GM23338 (cell line): Measurements from ENCODE around the gene TSPAN5.

ENCODE experiments used
- EZH2 ChIP-seq: fragments of 200-600 bp; sonication (generic); IDR thresholded peaks from one replicate; pipeline ENCODE4 v1.8.0; 2017; ENCODE audit warnings: antibody characterized with exemption, mild to moderate bottlenecking, low read depth; ENCODE audit not compliant: unreplicated experiment
- EZH2phosphoT487 ChIP-seq: fragments of 200-600 bp; sonication (generic); IDR thresholded peaks from one replicate; pipeline ENCODE4 v1.8.1; 2018; ENCODE audit warnings: antibody characterized with exemption; ENCODE audit not compliant: unreplicated experiment
- POLR2AphosphoS5 ChIP-seq: IDR thresholded peaks from 2 replicates; pipeline ENCODE4 v1.6.1; 2016; ENCODE audit warnings: antibody characterized with exemption, low read depth
- TF ChIP-seq, protein P1 (sequence below), 2 experiments: fragments of 200-600 bp in 1 of 2; sonication (generic) in 1 of 2; conservative IDR thresholded peaks; 2 replicates each; pipeline versions ENCODE4 v1.5.1 to v1.6.1; 2016 to 2017; ENCODE audit warnings: antibody characterized with exemption in 2 of 2, low read depth in 2 of 2, mild to moderate bottlenecking in 2 of 2, moderate library complexity in 1 of 2
- TF ChIP-seq, protein P2 (sequence below): IDR thresholded peaks from one replicate; pipeline ENCODE4 v1.6.1; 2018; ENCODE audit warnings: antibody characterized with exemption; ENCODE audit not compliant: unreplicated experiment
- TF ChIP-seq, protein P3 (sequence below): IDR thresholded peaks from 2 replicates; pipeline ENCODE4 v1.6.1; 2016; ENCODE audit warnings: antibody characterized with exemption

DNA sequence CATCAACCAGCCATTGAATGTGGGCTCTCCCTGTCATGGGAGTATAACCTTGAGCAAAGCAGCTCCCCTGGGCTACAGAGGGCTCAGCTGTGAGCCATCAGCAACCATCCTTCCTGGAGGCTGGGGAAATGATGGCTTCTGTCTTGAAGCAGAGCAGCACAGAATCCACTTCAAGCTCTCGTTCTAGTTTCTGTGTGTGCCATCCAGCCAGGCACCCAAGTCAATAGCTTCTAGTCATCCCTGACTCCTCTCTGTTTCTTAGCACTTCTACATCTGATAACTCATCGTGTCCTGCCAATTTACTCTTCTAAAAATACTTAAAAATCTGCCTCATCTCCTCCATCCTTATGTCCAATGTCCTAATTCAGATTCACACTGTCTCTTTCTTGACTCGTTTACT lies 42.2 kb upstream of the TSPAN5 start:
- TF ChIP-seq, protein P1, sequence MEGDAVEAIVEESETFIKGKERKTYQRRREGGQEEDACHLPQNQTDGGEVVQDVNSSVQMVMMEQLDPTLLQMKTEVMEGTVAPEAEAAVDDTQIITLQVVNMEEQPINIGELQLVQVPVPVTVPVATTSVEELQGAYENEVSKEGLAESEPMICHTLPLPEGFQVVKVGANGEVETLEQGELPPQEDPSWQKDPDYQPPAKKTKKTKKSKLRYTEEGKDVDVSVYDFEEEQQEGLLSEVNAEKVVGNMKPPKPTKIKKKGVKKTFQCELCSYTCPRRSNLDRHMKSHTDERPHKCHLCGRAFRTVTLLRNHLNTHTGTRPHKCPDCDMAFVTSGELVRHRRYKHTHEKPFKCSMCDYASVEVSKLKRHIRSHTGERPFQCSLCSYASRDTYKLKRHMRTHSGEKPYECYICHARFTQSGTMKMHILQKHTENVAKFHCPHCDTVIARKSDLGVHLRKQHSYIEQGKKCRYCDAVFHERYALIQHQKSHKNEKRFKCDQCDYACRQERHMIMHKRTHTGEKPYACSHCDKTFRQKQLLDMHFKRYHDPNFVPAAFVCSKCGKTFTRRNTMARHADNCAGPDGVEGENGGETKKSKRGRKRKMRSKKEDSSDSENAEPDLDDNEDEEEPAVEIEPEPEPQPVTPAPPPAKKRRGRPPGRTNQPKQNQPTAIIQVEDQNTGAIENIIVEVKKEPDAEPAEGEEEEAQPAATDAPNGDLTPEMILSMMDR (conservative IDR thresholded peaks at IDR 0.05; ENCODE audit: low read depth in 2 of 2) = no peak
- TF ChIP-seq, protein P2, sequence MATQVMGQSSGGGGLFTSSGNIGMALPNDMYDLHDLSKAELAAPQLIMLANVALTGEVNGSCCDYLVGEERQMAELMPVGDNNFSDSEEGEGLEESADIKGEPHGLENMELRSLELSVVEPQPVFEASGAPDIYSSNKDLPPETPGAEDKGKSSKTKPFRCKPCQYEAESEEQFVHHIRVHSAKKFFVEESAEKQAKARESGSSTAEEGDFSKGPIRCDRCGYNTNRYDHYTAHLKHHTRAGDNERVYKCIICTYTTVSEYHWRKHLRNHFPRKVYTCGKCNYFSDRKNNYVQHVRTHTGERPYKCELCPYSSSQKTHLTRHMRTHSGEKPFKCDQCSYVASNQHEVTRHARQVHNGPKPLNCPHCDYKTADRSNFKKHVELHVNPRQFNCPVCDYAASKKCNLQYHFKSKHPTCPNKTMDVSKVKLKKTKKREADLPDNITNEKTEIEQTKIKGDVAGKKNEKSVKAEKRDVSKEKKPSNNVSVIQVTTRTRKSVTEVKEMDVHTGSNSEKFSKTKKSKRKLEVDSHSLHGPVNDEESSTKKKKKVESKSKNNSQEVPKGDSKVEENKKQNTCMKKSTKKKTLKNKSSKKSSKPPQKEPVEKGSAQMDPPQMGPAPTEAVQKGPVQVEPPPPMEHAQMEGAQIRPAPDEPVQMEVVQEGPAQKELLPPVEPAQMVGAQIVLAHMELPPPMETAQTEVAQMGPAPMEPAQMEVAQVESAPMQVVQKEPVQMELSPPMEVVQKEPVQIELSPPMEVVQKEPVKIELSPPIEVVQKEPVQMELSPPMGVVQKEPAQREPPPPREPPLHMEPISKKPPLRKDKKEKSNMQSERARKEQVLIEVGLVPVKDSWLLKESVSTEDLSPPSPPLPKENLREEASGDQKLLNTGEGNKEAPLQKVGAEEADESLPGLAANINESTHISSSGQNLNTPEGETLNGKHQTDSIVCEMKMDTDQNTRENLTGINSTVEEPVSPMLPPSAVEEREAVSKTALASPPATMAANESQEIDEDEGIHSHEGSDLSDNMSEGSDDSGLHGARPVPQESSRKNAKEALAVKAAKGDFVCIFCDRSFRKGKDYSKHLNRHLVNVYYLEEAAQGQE = no peak
- TF ChIP-seq EZH2 (no peak), EZH2phosphoT487 (no peak), POLR2AphosphoS5 (no peak)
- TF ChIP-seq, protein P3, sequence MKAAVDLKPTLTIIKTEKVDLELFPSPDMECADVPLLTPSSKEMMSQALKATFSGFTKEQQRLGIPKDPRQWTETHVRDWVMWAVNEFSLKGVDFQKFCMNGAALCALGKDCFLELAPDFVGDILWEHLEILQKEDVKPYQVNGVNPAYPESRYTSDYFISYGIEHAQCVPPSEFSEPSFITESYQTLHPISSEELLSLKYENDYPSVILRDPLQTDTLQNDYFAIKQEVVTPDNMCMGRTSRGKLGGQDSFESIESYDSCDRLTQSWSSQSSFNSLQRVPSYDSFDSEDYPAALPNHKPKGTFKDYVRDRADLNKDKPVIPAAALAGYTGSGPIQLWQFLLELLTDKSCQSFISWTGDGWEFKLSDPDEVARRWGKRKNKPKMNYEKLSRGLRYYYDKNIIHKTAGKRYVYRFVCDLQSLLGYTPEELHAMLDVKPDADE = no peak
